Superior temporal gyrus (tissue), 1 donor: ENCODE results near the gene PPP6R3.
A peak's percentile ranks its signal among the peaks of the same experiment; 100 is the strongest.
"Not testable (repeated sequence)": the region's sequence is repeated elsewhere in the genome, so short reads cannot be mapped to it uniquely, and the experiment has no call there.

ENCODE experiments used
- DNase-seq: peaks from one replicate; pipeline ENCODE4 v3.0.0-alpha.2; 2016; ENCODE audit errors: extremely low spot score

Gene PPP6R3

DNA sequence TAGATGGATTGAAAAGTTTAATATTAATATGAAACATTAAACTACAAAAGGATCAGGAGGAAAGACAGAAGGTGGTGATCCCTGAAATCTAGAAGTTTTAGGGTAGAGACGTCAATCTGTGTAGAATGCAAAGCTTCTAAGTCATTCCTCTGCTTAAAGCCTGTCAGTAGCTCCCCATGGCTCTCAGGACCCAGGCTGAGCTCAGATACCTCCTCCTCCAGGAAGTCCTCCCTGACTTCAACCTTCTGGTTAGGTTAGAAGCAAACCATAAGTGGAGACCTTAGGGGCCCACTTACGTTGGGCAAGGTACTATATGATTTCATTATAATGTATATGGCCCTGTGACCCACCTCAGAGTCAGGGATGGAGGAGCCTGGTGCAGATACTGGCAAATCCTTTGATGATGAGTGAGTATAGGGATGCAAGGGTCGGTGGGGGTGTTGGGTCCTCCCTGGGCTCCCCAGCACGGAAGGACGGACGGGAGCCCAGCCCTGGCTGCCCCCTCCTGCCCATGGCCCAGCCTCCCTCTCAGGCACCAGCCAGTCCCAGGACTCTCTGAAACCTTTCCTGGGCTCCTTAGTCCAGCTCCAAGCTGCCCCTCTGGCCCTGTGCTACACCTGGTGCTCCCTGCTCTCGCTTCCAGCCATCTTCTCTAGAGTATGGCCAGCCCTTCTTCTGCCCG, 3.2 kb upstream of the PPP6R3 start:
- no peak for DNase-seq

DNA sequence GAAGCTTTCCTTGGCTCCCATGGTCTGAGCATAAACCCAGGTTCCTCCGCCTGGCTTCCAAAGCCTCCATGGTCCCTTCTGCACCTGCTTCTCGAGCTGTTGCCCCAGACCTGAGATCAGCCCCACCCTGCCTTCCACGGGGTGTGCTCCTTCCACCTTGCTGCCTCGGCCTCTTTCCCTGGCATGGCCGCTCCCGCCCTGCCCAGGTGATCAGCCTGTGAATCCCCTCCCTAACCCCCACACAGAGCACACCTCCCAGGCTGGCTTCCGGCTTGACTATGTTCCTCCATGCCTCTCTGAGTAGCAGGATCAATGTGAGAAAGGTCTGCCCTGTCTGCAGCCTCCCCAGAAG, 2.7 kb upstream of the PPP6R3 start:
- no peak for DNase-seq

DNA sequence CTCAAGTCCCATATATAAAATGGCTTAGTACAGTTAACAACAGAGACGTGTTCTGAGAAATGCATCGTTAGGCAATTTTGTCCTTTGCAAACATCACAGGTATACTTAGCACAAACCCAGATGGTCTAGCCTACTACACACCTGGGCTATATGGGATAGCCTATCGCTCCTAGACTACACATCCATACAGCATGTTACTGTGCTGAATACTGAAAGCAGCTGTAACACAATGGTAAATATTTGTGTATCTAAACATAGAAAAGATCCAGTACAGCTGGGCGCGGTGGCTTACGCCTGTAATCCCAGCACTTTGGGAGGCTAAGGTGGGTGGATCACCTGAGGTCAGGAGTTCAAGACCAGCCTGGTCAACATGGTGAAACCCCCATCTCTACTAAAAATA, 2.2 kb upstream of the PPP6R3 start:
- DNase-seq = not testable (repeated sequence)

DNA sequence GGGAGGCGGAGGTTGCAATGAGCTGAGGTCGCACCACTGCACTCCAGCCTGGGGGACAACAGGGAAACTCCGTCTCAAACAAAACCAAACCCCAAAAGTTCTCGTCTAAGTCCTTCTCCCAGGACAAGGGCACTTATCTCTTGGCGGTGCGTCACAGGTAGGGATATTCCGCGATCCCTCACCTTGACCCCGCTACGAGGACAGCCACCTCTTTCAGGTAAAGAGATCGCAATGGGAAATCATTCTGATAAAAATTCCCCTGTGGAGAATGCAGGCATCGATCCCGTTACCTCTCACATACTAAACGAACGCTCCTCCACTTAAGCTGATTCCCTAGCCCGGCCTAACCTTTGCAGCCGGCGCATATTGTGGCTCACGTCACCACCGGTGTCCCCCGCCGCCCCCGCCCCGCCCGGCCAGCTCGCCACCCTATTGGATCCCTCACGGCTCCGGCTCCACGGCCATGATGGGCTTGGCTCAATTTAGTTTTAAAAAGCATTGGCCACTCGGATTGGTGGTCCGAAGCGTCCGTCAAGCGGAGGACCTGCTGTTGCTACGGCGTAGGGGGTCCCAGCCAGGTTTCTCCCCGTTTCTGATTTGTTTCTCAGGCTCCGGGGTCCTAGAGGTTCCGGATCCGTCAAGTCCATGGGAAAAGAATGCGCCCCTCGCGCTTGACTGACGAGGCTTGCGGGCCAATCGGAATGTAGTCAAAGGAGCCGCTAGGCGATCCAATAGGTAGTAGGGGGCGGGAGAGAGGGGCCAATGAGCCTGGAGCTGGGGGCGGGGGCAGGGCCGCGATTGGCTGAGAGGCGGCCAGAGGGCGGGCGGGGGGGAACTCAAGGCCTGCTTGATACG, 439 bp upstream of the PPP6R3 start:
- DNase-seq = peak; percentile 98

DNA sequence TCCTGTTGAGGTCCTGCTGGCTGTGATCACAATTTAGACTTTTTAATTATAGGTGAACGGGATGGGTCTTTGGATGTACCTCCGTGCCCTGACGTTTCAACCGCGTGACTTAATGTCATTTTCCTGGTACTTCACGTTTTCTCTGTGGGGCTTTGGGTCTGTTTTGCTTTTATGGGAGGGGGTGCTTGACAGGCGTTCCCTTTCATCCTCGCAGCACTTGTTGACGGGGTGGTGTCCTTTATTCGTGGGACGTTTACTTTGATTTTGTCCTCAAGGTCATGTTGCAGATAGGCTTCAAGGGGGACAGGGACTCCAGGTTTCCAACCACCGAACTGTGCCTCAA, 994 bp downstream of the PPP6R3 start:
- no peak for DNase-seq

DNA sequence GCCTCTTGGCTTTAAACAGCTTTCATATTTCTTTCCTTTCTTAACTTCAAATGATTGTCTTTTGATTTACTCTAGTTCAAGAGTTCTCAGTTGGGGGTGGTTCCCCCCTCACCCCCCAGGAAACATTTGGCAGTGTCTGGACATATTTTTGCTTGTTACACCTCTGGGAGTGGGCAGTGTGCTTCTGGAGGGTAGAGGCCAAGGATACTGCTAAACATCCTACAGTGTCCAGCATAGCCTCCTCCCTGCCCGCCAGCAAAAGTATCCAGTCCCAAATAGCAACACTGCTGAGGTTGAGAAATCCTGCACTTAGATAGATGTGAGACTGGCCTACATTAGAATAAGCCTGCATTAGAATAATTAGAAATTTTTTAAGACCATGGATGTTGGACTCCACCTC, 3.2 kb downstream of the PPP6R3 start:
- DNase-seq = no peak

DNA sequence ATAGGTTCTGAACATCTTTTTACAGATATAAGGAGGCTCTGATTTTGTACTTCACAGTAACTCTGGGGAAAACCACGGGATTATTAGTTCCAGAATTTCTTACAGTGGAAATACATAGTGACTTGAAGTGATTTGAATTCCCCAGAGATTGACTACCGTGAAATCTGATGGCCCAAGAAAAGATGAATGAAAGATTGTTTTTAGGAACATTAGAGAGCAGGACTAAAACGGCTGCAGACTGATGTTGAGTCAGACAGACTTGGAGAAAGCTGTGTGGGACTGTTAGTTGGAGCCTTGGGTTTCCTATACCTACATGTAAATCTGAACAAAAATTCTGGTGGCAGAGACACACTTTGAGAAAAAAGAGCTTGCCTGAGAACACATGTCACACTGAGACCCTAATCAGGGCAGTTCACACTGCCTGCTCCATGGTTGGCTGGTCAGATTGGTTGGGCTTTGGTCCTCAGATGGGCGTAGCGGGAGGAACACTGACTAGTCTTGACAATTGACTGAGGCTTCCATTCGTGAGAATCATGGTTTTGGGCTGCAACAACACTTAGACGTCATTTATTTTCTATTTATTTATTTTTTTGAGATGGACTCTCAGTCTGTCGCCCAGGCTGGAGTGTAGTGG, 6.8 kb downstream of the PPP6R3 start:
- no peak for DNase-seq

DNA sequence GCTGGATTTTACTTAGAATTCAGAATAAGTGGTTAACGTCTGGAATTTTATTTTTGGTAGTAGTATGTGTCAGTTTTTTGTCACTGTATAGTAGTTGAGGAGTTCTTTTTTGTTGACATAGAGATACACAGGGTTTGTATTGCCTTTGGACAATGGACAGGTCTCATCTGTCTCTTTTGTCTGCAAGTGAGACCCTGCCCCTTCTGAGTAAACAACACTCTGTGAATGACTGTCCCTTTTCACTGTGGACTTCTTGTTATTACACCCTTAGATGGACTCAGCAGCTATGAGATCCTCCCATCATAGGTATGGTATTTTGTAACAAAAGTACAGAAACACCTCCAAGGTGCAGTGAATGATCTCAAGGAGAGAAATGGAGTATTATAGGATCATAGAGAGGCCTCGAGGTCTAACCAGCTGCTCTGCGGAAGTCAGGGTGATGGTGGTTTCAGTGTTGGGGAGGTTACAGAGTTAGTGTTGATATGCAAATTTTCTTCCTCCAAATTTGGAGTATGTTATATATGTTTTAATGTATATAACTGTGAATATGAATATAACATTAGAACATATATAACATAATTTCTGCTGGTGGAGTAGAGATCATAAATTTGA, 7.8 kb downstream of the PPP6R3 start:
- no peak for DNase-seq

DNA sequence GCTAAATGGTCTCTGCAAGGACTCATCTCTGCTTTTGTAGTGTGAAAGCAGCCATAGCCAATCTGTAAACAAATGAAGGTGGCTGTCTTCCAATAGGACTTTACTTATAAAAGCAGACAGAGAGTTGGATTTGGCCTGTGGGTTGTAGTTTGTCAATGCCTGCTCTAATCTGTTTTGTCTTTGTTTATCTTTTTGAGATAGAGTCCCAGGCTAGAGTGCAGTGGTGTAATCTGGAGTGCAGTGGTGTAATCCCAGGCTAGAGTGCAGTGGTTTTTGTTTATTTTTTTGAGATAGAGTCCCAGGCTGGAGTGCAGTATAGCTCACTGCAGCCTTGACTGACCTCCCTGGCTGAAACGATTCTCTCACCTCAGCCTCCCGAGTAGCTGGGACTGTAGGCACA, 8.6 kb downstream of the PPP6R3 start:
- DNase-seq = no peak

DNA sequence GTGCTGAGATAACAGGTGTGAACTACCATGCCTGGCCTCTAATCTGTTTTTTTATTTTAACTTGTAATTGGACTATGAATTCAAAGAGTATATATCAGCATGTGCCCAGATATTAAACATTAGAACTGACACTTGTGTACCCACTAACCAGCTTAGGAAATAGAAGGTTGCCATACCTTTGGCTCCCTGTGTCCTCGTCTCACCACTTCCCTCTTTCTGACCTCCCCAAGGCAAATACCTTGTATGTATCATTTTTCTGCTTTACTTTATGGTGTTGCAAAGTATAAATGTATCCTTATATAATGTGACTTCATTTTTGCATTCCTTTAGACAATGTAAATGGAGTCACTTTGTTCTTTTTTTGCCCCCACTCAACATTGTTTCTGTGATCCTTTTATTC, 9.1 kb downstream of the PPP6R3 start:
- DNase-seq = no peak

DNA sequence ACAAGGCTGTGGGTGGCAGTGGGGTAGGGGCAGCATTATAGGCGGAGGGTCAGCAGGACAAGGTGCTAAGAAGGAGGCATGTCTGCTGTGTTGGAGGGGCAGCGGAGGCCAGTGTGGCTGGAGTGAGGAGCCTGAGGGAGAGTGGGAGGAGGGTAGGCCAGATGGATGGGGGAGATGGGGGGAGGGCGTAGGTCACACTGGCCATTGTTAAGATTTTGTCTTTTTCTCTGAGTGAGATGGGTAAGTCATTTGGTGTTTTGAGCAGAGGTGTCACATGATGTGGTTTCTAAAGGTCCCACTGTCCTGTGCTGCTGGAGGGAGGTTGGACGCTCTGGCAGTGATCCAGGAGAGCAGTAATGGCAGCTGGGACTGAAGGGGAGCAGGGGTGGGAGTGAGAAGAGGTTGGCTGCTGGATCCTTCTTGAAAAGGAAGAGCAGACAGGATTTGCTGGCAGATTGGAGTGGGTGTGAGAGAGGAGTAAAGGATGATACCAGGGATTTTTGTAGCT, 9.8 kb downstream of the PPP6R3 start:
- no peak for DNase-seq

DNA sequence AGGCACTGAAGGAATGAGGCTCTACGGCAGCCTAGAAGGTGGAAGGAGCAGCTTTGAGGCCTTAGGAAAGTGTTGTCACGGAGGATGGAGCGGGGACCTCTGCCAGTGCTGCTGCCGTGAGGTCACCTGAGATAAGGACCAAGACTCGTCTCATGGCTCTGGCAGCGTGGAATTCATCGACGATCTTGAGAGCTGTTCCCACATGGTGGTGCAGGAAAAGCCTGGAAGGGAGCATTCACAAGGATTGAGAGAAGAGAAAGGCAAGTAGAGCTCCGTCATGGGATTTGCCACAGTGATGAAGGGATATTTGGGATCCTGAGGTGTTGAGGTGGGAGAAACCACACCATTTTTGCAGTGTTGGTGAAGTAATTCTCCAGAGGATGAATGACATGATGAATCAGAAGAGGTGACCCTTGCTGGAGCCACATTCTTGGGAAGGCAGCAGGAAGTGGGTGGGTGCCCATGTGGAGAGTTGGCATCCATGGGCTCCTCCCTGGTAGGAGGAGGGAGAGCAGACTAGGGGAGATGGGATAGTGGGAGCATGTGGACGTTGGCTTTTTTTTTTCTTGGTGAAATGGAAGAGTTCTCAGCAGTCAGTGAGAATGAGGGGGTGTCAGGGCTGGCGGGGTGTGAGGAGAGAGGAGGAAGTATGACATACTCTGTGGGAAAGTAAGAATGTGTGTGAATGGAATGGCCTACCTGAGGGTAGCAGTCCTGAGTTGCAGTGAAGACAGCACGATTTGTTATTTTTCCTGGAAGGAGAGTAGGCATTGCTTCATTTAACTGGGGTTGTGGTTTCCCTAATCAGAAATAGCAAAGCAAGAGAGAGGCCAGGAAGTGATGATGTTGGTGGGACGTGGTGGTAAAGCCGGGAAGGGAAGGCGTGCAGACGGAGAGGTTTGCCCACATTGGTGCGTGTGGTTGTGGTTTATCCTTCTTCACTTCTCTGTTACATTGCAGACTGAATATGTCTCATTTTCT, 11.1 kb downstream of the PPP6R3 start:
- DNase-seq = no peak

DNA sequence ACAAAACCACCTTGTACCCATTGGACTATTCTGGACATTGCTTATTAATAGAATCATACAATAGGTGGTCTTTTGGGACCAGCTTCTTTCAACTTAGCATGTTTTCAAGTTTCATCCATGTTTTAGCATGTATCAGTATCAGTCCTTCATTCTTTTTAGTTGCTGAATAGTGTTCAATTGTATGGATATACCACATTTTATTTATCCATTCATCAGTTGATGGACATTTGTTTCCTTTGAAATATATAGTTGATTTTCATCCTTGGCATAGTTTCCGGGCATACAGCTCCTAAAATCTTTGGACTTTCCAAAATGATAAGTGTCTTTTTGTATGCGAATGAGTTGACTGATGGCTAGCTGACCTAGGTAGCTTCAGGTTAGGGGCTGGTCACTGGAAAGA, 12.2 kb downstream of the PPP6R3 start:
- no peak for DNase-seq

DNA sequence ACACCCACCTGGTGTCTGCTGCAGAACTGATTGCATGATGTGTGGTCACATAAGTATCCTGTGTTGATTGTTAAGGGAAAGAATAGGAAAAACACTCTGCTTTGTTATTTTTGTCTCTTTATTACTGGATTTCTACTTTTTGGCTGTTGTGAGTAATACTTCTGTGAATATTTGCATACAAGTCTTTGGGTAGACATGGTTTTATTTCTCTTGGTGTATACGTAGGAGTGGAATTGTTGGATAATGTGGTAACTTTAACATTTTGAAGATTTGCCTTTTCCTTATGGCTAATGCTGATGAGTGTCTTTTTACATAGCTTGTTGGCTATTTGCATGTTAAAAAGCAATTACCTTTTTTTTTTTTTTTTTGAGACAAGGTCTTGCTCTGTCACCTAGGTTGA, 13.1 kb downstream of the PPP6R3 start:
- no peak for DNase-seq

DNA sequence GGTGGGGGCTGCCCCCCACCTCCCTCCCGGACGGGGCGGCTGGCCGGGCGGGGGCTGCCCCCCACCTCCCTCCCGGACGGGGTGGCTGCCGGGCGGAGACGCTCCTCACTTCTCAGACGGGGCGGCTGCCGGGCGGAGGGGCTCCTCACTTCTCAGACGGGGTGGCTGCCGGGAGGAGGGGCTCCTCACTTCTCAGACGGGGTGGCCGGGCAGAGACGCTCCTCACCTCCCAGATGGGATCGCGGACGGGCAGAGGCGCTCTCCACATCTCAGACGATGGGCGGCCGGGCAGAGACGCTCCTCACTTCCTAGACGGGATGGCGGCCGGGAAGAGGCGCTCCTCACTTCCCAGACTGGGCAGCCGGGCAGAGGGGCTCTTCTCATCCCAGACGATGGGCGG, 15.1 kb downstream of the PPP6R3 start:
- DNase-seq = not testable (repeated sequence)

DNA sequence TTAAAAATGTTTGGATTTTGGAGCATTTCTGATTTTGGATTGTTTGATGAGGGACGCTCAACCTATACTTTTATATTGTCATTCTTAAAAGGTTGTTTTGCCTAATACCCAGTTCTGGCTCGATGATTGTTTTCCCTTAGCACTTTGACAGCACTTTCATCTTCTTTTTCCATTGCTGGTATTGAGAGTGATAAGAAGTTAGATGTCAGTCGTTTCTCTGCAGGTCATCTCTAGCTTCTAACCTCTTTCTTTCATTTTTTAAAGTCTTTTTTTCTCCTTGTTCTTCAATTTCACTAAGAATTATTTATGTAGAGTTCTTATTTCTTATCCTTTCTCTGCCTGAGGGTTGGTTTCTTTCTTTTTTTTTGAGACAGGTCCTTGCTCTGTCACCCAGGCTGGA, 18.8 kb downstream of the PPP6R3 start:
- no peak for DNase-seq

DNA sequence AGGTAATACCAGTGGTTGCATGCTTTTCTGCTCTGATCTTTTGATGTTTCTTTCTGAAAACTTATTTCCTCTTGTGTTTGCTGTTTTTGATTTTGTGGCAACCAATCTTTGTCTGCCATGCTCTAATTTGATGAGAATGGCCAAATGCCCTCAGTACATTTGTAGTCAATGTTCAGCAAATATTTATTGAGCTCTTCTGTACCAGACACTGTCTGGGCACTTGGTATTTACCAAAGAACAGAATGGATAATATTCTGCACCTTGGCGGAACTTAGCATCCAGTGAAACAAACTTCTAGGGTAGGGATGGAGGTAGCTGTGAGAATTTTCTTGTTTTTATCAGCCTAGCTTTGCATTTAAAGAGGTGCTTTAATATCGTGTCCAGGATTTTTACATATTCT, 19.6 kb downstream of the PPP6R3 start:
- DNase-seq = no peak

DNA sequence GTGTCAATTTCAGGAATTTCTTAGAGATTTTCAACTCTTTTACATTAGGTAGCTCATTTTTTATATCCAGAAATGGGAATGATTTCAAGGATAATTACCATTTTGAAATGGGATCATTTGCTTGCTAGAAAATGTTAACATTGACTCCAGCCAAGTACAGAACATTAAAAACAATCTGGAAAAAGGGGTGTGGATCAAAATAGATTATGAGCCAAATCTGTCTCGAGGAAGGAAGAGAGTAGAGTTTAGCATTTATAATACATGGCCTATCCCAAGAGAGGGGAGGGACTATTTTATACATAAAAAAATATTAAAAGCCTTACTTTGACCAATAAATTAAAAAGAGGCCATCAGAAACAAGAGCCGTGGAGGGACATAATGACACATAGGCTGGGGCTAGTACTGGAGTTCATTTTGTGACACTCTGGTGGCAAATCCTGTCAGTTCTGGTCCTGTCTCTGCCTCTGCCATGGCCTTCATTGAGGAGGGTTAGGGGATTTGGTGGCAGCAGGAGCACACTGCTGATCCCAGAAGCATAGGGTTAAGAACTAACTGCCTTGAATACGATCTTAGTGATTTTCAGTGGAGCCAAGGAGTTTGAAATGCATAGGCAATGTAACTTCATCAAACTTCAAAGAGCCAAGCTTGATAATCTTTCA, 20.4 kb downstream of the PPP6R3 start:
- no peak for DNase-seq

DNA sequence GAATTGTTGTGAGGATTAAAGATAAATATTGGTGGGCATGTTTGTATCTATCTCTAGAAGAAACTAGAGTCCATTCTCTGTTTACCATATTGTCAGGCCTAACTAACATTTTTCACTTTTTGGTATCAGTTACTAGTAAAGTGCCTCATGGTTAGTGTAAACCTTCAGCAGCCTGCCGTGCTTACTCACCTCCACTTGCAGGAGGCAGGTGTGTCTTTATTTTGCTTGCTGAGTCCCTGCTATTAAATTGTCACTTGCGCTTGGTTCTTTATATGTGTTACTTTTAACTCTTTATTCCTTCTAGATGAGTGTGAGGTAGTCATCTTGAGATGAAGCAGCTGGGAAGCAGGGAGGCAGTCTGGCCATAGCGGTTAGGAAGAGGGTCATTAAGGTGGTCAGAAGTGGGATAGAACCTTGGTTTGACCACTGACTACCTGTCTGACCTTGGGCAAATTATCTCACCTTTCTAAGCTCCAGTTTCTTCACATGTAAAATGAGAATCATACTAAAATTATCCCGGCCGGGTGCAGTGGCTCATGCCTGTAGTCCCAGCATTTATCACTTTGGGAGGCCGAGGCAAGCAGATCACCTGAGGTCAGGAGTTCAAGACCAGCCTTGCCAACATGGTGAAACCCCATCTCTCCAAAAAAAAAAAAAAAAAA, 21.2 kb downstream of the PPP6R3 start:
- DNase-seq = no peak

DNA sequence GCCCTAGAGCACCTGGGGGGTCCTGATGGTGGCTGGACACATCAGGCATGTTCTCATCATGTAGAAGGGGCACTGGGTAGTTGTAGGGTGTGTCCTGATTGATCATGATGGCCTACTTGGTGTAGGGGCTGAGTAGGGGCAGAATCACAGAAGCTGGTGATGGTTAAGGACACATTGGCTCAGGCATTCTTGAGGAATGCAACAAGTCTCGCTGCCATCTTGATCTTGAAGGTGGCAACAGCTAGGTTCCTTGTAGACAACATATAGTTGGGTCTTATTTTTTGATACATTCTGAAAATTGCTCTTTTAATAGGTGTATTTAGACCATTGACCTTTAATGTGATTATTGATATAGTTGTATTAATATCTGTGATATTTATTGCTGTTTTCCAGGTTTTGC, 28.1 kb downstream of the PPP6R3 start:
- DNase-seq = no peak
